Measurements from ENCODE around the gene KCND2.

- no peak for TF ChIP-seq CTCF (IDR thresholded peaks at IDR 0.05; ENCODE audit: control extremely low read depth in 1 of 3, insufficient read depth in 1 of 3, low read depth in 1 of 3, low read length in 3 of 3)
- no peak for TF ChIP-seq CBX5 (IDR thresholded peaks at IDR 0.05; ENCODE audit: low read depth, low read length)
- no peak for TF ChIP-seq YY1 (IDR thresholded peaks at IDR 0.05; ENCODE audit: low read depth, low read length)
Measured at GRCh38 chr7:120615703-120616102, 342.7 kb downstream of the KCND2 start.
